LNCaP clone FGC (cell line): ENCODE measurements around the gene SHLD3.
A peak's percentile ranks its signal among the peaks of the same experiment; 100 is the strongest.
"Not testable (repeated sequence)": the region's sequence is repeated elsewhere in the genome, so short reads cannot be mapped to it uniquely, and the experiment has no call there.

Experiments
- DNase-seq: peaks from one replicate; pipeline ENCODE4 v3.0.0-alpha.2; 2011; ENCODE audit warnings: low read depth
- H3K4me3 ChIP-seq: 2 replicates; pipeline ENCODE4 v1.5.1; 2011; ENCODE audit warnings: mild to moderate bottlenecking, low read depth, low read length, control low read depth
- TF ChIP-seq, protein P1 (sequence below): IDR thresholded peaks from 2 replicates; pipeline ENCODE4 v1.5.1; 2012; ENCODE audit warnings: mild to moderate bottlenecking; ENCODE audit not compliant: control insufficient read depth, insufficient read depth; ENCODE audit errors: extremely low read depth

Gene SHLD3, protein sequence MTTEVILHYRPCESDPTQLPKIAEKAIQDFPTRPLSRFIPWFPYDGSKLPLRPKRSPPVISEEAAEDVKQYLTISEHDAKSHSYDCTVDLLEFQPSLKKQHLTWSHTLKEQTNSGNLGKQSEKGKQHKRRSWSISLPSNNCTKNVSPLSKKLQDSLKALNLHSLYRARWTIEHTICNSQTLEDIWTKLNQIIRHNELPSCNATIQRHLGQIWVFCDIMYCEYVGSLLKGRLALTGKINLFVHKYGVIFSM

DNA sequence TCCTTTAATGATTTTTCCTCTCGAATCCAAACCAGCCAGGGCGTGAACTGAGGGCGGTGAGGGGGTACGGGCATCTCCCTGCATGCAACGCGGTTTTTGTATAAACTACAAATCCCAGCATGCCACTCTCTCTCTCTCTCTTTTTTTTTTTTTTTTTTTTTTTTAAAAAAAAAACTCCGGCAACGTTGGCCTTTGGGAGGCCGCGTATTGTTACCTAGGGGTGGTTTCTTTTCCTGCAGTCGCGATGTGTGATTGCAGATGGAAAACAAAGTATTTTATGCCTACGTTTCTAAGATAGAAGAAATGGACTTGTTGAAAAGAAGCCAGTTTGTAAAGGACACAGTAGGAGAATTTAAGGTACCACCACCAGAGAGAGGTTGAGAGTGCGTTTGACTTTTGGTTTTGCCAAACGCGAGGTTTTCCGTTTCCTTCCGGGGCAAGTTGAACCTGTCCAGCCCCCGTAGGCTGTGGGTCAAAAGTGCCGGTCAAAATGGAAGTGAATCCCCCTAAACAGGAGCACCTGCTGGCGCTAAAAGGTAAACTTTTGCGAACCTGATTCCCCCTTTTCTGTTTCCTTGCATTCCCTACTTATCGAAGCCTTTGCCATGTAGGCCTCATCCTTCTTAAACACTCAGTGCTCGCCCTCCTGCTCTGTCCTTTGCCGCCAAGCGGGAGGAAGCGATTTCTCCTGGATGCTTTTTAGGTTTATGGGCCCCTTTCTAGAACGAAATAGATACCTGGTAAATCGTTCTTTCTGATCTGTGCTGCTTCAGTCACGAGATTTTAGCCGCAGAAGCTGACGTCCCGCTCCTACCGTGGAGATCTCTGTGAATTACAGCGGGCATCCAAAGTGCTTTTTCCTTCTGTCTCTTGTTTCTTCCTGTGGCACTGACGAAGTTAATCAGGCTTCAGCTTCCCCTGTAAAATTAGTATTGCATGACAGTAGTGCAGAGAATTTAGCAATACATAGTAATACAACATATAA lies at the start of gene SHLD3, which contains the start of gene TRAPPC13:
TSS of gene SHLD3 (plus strand) at position 457 of the 985 bp plus-strand sequence. CDS start 4,561 bp downstream, outside the sequence.
TSS of gene TRAPPC13 (plus strand) at position 457 of the 985 bp plus-strand sequence. CDS start at position 491, 34 bp downstream.
- DNase-seq, result peak; percentile 73
- peak within 1 kb of the TSS; percentile 92 for H3K4me3 ChIP-seq
- TF ChIP-seq, protein P1, sequence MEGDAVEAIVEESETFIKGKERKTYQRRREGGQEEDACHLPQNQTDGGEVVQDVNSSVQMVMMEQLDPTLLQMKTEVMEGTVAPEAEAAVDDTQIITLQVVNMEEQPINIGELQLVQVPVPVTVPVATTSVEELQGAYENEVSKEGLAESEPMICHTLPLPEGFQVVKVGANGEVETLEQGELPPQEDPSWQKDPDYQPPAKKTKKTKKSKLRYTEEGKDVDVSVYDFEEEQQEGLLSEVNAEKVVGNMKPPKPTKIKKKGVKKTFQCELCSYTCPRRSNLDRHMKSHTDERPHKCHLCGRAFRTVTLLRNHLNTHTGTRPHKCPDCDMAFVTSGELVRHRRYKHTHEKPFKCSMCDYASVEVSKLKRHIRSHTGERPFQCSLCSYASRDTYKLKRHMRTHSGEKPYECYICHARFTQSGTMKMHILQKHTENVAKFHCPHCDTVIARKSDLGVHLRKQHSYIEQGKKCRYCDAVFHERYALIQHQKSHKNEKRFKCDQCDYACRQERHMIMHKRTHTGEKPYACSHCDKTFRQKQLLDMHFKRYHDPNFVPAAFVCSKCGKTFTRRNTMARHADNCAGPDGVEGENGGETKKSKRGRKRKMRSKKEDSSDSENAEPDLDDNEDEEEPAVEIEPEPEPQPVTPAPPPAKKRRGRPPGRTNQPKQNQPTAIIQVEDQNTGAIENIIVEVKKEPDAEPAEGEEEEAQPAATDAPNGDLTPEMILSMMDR, result no peak

DNA sequence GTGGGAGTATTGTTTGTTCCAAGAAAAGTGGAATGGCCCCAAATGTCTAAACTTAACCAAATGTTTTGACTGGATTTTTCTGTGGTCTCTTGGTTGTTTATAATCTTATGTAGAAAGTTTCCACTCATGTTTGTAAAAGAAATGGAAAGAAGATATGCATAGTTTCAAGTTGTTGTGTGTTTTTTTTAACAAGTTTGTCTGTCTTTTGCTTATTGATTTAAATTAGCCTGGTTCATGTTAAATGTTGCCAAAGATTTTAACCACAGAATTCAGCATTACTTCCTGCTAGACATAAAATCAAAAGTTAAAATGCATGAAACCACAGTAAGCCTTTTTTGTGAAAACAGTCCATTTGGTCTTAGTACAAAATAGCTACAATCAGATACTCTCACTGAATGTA lies 47.7 kb upstream of the SHLD3 start:
- TF ChIP-seq, protein P1, result no peak
- H3K4me3 ChIP-seq, result no peak overlapping the region
- DNase-seq, result no peak

DNA sequence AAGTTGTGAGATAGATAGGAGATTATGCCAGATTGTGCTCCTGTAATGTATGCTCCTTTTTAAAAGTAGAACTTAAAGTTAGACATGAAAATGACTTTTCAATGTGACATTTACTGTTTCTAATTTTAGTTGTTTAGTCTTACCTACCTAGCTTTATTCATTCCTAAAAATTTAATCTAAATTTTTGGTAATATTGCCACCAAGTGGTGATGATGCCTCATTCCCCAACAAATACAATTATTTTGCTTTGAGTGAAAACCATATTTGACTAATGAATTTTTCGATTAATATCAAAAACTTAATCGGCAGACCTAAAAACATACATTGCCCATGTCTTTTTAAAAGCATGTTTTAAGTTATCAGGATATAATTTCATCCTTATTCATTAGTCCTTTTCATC lies 36.1 kb upstream of the SHLD3 start:
- TF ChIP-seq, protein P1, result 0 out of 2 replicates have a peak, but pooled peaks have one; percentile 8
- no peak overlapping the region for H3K4me3 ChIP-seq
- DNase-seq, result no peak

DNA sequence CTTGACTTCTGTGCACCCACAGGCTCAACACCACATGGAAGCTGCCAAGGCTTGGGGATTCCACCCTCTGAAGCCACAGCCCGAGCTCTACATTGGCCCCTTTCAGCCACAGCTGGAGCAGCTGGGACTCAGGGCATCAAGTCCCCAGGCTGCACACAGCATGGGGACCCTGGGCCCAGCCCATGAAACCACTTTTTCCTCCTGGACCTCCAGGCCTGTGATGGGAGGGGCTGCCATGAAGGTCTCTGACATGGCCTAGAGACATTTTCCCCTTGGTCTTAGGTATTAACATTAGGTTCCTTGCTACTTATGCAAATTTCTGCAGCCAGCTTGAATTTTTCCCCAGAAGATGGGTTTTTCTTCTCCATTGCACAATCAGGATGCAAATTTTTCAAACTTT lies 23.1 kb upstream of the SHLD3 start:
- H3K4me3 ChIP-seq, DNase-seq: not testable (repeated sequence)

DNA sequence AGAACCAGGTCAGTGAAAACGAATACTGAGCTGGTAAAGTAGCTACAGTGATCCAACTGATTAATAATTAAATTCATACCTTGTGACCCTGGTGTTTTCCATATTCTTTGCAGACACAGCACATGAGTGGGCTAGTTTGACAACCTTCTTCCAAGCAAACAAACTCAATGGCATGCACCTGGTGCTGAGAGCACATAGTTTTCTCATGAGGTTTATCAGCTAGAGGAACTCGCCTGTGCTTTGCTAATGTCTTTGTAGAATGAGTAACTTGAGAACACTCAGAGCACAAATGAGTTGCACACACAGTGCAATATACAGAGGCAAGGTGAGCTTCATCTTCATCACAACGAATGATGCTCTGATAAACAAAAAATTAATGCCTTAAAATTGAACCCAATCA lies 13.3 kb upstream of the SHLD3 start:
- DNase-seq, result no peak
- TF ChIP-seq, protein P1, result no peak
- H3K4me3 ChIP-seq, result no peak overlapping the region

DNA sequence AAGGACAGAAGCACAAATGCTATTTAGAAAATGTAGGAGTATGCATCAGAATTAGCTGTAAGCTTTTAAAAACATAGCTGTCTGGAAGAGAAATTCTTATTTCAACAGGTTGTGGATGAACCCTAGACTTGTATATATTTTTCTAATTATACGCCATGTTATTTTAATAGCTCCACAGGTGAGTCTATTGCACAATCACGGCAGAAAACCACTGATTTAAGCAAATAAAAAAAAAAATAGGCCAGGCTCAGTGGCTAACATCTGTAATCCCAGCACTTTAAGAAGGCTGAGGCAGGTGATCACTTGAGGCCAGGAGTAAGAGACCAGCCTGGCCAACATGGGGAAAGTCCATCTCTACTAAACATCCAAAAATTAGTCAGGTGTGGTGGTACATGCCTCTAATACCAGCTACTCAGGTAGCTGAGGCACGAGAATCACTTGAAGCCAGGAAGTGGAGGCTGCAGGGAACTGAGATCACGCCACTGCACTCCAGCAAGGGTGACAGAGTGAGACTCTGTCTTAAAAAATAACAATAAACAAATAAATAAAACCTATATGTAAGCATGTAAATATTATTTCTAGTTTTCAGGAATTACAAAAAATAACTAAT lies 12.4 kb upstream of the SHLD3 start:
- H3K4me3 ChIP-seq, result no peak overlapping the region
- TF ChIP-seq, protein P1, result no peak
- DNase-seq, result no peak

DNA sequence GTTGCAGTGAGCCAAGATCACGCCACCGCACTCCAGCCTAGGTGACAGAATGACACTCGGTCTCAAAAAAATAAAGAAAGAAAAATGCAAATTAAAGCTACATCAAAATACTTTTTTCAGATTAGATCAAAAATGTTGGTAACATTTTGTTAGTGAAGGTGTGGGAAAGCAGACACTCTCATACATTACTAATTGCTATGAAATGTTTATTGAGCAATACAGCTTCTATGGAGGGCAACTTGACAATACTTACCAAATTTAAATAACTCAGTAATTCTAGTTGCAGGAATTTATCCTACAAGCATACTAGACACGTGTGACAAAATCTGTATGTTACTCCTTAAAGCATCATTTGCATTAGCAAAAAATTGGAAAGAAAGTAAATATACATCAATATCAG lies 4.8 kb upstream of the SHLD3 start:
- no peak overlapping the region for H3K4me3 ChIP-seq
- DNase-seq, result no peak
- TF ChIP-seq, protein P1, result no peak

DNA sequence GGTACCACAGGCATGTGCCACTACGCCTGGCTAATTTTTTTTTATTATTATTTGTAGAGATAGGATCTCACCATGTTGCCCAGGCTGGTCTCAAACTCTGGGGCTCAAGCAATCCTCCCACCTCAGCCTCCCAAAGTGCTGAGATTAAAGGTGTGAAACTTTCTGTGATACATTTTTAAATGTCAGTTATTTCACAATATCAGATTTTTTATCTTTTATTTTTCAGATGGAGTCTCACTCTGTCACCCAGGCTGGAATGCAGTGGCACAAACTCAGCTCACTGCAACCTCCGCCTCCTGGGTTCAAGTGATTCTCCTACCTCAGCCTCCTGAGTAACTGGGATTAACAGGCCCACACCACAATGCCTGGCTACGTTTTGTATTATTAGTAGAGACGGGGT lies 2.9 kb upstream of the SHLD3 start:
- DNase-seq, H3K4me3 ChIP-seq: not testable (repeated sequence)
